ENCODE measurements around the gene VSTM4. TPM values are rescaled to one million over a fixed set of nuclear protein-coding genes. Genes with fewer than 3 reads are reported as not detected.

VSTM4 gene
- total and polyA plus RNA-seq, 2 of the 4 experiments (the other 2 are of a cell fraction), result 2.4 to 2.9 TPM

DNA sequence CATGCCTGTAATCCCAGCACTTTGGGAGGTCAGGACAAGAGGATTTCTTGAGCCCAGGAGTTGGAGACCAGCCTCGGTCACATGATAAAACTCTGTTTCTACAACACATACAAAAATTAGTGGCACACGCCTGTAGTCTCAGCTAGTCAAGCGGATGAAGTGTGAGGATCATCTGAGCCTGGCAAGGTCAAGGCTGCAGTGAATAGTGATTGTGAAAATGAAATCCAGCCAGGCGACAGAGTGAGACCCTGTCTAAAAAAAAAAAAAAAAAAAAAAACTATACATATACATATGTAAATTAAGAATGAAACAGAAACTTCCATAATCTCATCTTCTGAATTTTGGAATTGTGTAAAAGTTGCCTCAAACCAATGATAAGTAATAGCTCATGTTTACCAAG, 36.7 kb upstream of the VSTM4 start:
- no peak overlapping the region for H3K23ac ChIP-seq (ENCODE audit: low read depth, low read length)
- H2AFZ ChIP-seq (replicated peaks; ENCODE audit: low read length, poor library complexity), result no peak overlapping the region
- H3K79me1 ChIP-seq (ENCODE audit: low read depth in 1 of 2, low read length in 2 of 2), result no peaks in the 10 kb centered on the region
- H4K20me1 ChIP-seq (ENCODE audit: insufficient read depth, low read length), result no peaks in the 10 kb centered on the region
- dilution Hi-C loops (cut with HindIII; ENCODE audit: low sequenced_read_pairs, unreplicated experiment), result no loop called here
- intact Hi-C loops (cut with micrococcal nuclease), result no loop called here
- no CpG with 5 or more reads among the region's 4 CpGs for WGBS, 2 experiments (ENCODE audit: extremely low coverage in 2 of 2, insufficient read length in 1 of 2)
- H2AK9ac ChIP-seq (replicated peaks; ENCODE audit: low read depth, low read length, poor library complexity), result no peak overlapping the region
- no peak overlapping the region for H2AK5ac ChIP-seq (ENCODE audit: low read depth, low read length)
- no peak overlapping the region for H3K14ac ChIP-seq (replicated peaks; ENCODE audit: low read depth, low read length)
- H3K18ac ChIP-seq (ENCODE audit: low read depth, low read length), result no peak overlapping the region
- H3K27ac ChIP-seq (ENCODE audit: insufficient read depth, low read length), result no peak overlapping the region
- no peak for DNase-seq
- no TSS peak for BruUV-seq (replicated peaks)
- TF ChIP-seq NFE2L2 (IDR thresholded peaks at IDR 0.05; ENCODE audit: low read depth, low read length) (no peak), MAZ (IDR thresholded peaks at IDR 0.05; ENCODE audit: borderline replicate concordance, low read depth, low read length) (no peak), CHD1 (IDR thresholded peaks at IDR 0.05; ENCODE audit: low read depth, low read length) (no peak), RAD21 (IDR thresholded peaks at IDR 0.05; ENCODE audit: low read length) (no peak), BHLHE40 (IDR thresholded peaks at IDR 0.05; ENCODE audit: low read depth, low read length) (no peak), FOS (IDR thresholded peaks at IDR 0.05; ENCODE audit: low read depth, low read length) (no peak), RCOR1 (IDR thresholded peaks at IDR 0.05; ENCODE audit: insufficient replicate concordance, low read length) (no peak), SMC3 (IDR thresholded peaks at IDR 0.05; ENCODE audit: low read depth, low read length) (no peak)
- TF ChIP-seq, protein P1, sequence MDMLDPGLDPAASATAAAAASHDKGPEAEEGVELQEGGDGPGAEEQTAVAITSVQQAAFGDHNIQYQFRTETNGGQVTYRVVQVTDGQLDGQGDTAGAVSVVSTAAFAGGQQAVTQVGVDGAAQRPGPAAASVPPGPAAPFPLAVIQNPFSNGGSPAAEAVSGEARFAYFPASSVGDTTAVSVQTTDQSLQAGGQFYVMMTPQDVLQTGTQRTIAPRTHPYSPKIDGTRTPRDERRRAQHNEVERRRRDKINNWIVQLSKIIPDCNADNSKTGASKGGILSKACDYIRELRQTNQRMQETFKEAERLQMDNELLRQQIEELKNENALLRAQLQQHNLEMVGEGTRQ (IDR thresholded peaks at IDR 0.05; ENCODE audit: low read depth, low read length), result no peak
- H3K4me1 ChIP-seq (ENCODE audit: control insufficient read depth, insufficient read depth, low read length), result peaks cover 4% of the 10 kb centered on the region
- H2BK20ac ChIP-seq (ENCODE audit: low read depth, low read length), result no peak overlapping the region
- H3K56ac ChIP-seq (ENCODE audit: extremely low read depth, insufficient read depth, low read length), result no peak overlapping the region
- H4K5ac ChIP-seq (ENCODE audit: low read depth, low read length), result no peak overlapping the region
- ChIA-PET CTCF (interaction anchor here (0.6 kb wide), 1 partner anchor 16 kb away, joined by 3 read pairs; no protein-coding TSS in a partner anchor), POLR2A (ENCODE audit: unreplicated experiment) (no interaction called here)
- no peak overlapping the region for H2BK5ac ChIP-seq (ENCODE audit: low read depth, low read length, poor library complexity, severe bottlenecking)
- no peak for ATAC-seq (ENCODE audit: low read depth)
- H3K9me1 ChIP-seq (ENCODE audit: insufficient read depth, low read length), result peaks cover 8% of the 10 kb centered on the region
- H3K36me3 ChIP-seq (ENCODE audit: control insufficient read depth, insufficient read depth, low read length), result no peaks in the 10 kb centered on the region
- H4K8ac ChIP-seq (ENCODE audit: low read depth in 2 of 2, low read length in 2 of 2), result no peak overlapping the region
- no peak overlapping the region for H3K4me3 ChIP-seq (ENCODE audit: insufficient read depth, low read depth, low read length)
- 0 out of 3 replicates have a peak overlapping the region, but pooled peaks have one; percentile 23 for H2BK15ac ChIP-seq (ENCODE audit: low read depth, low read length)
- H3K9ac ChIP-seq (ENCODE audit: low read depth, low read length), result no peak overlapping the region
- H4K91ac ChIP-seq (ENCODE audit: insufficient read depth, low read depth, low read length), result no peak overlapping the region
- H3K27me3 ChIP-seq (ENCODE audit: control insufficient read depth, insufficient read depth, low read length), result no peaks in the 10 kb centered on the region
- no peaks in the 10 kb centered on the region; the same call in 1 of the 2 replicates for H3K9me3 ChIP-seq (ENCODE audit: control insufficient read depth, insufficient read depth, low read length)
- in situ Hi-C loops (cut with MboI; ENCODE audit: low sequenced_read_pairs), result no loop called here
- H3K4ac ChIP-seq (ENCODE audit: low read depth, low read length), result no peak overlapping the region
- no peak overlapping the region for H3K4me2 ChIP-seq (ENCODE audit: low read depth, low read length)
- no peak overlapping the region for H2BK120ac ChIP-seq (ENCODE audit: low read depth, low read length)
